AG09319 (cell line): ENCODE measurements around the gene SMS.

Experiments
- DNase-seq: peaks from one replicate; pipeline ENCODE4 v3.0.0-alpha.2; 2010; ENCODE audit warnings: low read depth; ENCODE audit errors: extremely low read depth
- CTCF ChIP-seq: IDR thresholded peaks from 2 replicates; pipeline ENCODE4 v1.5.1; 2011; ENCODE audit warnings: low read depth, mild to moderate bottlenecking, inconsistent platforms, low read length, moderate library complexity

The SMS gene

DNA sequence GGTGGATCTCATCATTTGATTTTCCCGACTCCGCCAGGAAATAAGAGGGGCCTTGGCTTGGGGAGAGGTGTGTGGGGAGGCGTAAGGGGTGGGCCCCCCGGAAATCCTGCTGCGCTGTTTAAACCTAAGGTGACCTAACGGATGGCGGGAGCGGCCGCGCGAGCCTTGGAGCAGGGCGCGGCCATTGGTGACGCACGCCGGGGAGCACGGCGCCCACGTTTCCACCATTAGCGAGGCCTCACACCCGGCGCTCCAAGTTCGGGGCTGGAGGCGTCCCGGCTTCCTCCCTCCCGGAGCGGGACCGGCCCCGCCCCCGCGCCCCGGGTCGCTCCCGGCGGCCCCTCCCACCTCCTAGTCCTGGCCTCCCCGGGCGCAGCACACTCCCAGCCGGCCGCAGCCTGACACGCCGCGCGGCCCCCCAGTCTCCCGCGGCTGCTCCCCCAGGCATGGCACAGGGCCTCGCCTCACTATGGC, at the start of gene SMS:
SMS (plus strand) TSS at position 354 of the 474 bp plus-strand sequence; CDS start at position 470, 116 bp downstream.
- no peak for TF ChIP-seq CTCF
- DNase-seq, result peak; percentile 34

- no peak for TF ChIP-seq CTCF
- no peak for DNase-seq
Observed at GRCh38 chrX:21905313-21905712, 35.2 kb upstream of the SMS start.

DNA sequence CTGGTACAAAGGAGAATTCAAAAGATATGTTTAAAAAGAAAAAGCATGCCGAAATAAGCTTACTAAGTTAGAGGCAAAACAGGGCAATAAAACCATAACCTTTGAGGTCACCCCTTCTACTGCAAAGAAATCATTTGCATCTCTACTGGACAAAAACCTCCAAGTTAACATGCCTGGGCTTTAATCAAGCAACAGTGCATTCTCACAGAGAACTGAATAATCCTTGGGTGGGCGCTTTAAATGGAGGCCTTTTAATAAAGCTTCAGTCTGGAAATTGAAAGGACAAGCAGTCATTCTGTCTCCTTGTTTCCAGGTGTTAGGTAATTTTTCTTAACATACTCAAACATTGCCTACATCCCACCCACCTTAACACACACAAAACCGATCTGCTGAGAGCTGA, 34.6 kb upstream of the SMS start:
- DNase-seq, result no peak
- TF ChIP-seq CTCF, result no peak

- no peak for TF ChIP-seq CTCF
- no peak for DNase-seq
Observed at GRCh38 chrX:21907260-21907659, 33.2 kb upstream of the SMS start.

- no peak for TF ChIP-seq CTCF
- no peak for DNase-seq
Observed at GRCh38 chrX:21911481-21911880, 29.0 kb upstream of the SMS start.

- no peak for TF ChIP-seq CTCF
- no peak for DNase-seq
Observed at GRCh38 chrX:21912220-21912619, 28.3 kb upstream of the SMS start.

- TF ChIP-seq CTCF, result no peak
- DNase-seq, result no peak
Observed at GRCh38 chrX:21912989-21913388, 27.5 kb upstream of the SMS start.
